GM19238 (cell line): ENCODE results near the gene MYRFL.
A peak's percentile ranks its signal among the peaks of the same experiment; 100 is the strongest.

Source experiments
- DNase-seq: peaks from one replicate; pipeline ENCODE4 v3.0.0; 2011; ENCODE audit warnings: low spot score; ENCODE audit not compliant: insufficient read length

MYRFL gene

GRCh38 chr12:69931569-69931968 lies 106.5 kb downstream of the MYRFL start:
- DNase-seq, result no peak

- DNase-seq, result no peak
These were observed 107.1 kb downstream of the MYRFL start for GRCh38 chr12:69932154-69932553.

GRCh38 chr12:69932676-69933552 lies 107.9 kb downstream of the MYRFL start:
- no peak for DNase-seq

GRCh38 chr12:69934011-69934410 lies 109.0 kb downstream of the MYRFL start:
- no peak for DNase-seq

- no peak for DNase-seq
These were observed 110.6 kb downstream of the MYRFL start for GRCh38 chr12:69935651-69936100.

- no peak for DNase-seq
These were observed 111.2 kb downstream of the MYRFL start for GRCh38 chr12:69936214-69936731.

GRCh38 chr12:69936766-69937165 lies 111.7 kb downstream of the MYRFL start:
- no peak for DNase-seq

- DNase-seq, result no peak
These were observed 122.1 kb downstream of the MYRFL start for GRCh38 chr12:69947123-69947522.

- DNase-seq, result no peak
These were observed 122.9 kb downstream of the MYRFL start for GRCh38 chr12:69947897-69948296.

- no peak for DNase-seq
These were observed 123.8 kb downstream of the MYRFL start for GRCh38 chr12:69948851-69949250.

- DNase-seq, result no peak
These were observed 124.4 kb downstream of the MYRFL start for GRCh38 chr12:69949311-69950002.

GRCh38 chr12:69951108-69951507 lies 126.1 kb downstream of the MYRFL start:
- no peak for DNase-seq

GRCh38 chr12:69952890-69953289 lies 127.9 kb downstream of the MYRFL start:
- no peak for DNase-seq

GRCh38 chr12:69961246-69961645 lies 136.2 kb downstream of the MYRFL start:
- no peak for DNase-seq

- no peak for DNase-seq
These were observed 141.4 kb downstream of the MYRFL start for GRCh38 chr12:69966409-69966808.

- DNase-seq, result no peak
These were observed 141.8 kb downstream of the MYRFL start for GRCh38 chr12:69966839-69967238.

- no peak for DNase-seq
These were observed 144.0 kb downstream of the MYRFL start for GRCh38 chr12:69969011-69969410.

GRCh38 chr12:69972136-69972535 lies 147.1 kb downstream of the MYRFL start:
- no peak for DNase-seq

- no peak for DNase-seq
These were observed 153.0 kb downstream of the MYRFL start for GRCh38 chr12:69978020-69978419.

- DNase-seq, result no peak
These were observed 157.0 kb downstream of the MYRFL start for GRCh38 chr12:69981881-69982475.

- DNase-seq, result no peak
These were observed 159.2 kb downstream of the MYRFL start for GRCh38 chr12:69984241-69984640.

GRCh38 chr12:69985656-69986055 lies 160.6 kb downstream of the MYRFL start:
- DNase-seq, result peak; percentile 13
